DND-41 (cell line): ENCODE results near the gene IPO4.
A peak's percentile ranks its signal among the peaks of the same experiment; 100 is the strongest.

Source experiments
- CTCF ChIP-seq: IDR thresholded peaks from 2 replicates; pipeline ENCODE4 v1.5.1; 2012; ENCODE audit warnings: borderline replicate concordance, low read length, moderate library complexity, mild to moderate bottlenecking; ENCODE audit not compliant: poor library complexity, severe bottlenecking; ENCODE audit errors: extremely low read depth
- EZH2 ChIP-seq: IDR thresholded peaks from 3 replicates; pipeline ENCODE4 v1.6.1; 2012; ENCODE audit warnings: borderline replicate concordance, low read depth, mild to moderate bottlenecking, moderate library complexity, low read length, inconsistent platforms; ENCODE audit not compliant: severe bottlenecking

DNA sequence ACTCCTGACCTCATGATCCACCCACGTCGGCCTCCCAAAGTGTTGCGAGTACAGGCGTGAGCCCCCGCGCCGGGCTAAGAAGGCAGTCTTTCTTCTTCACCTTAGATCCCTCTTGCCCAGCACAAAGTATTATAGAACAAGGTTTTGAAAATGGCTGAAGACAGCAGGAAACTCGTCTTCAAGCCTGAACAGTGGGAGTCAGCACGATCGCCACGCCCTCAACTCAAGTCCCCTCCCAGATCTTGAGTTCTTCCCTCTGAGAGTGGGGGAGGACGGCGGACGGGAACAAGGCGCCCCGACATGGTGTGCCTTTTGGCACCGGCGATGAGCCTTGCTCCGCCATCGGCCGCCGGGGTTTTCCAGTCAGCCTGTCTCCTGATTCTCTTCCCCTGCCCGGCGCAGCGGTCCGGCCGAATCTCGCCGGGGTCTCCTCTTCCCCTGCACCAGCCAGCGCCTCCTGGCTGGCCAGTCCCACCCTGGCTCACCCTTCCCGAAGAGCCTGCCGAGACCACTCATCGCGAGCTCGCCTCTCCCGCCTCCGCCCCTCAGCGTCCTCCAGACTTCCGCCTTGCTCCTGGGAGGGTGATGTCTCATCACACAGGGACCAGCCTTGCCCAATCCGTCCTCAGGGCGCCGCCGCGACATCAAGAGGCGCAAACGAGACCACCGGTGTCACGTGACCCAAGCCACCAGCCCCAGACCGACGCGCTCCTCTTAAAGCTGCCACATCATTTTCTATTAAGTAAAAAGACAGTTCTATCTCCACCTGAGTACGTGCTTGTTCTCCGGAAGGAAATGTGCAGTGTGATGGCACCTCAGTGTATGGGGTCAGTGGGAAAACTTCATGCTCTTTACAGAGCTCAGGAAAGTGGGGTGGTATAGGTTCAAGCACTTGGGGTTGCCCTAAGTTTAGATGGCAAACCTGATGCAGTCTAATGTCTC lies 24.6 kb upstream of the IPO4 start, which contains the start of gene CHMP4A:
- TF ChIP-seq CTCF (peak; percentile 17), EZH2 (no peak)
